ENCODE data around the gene RTP5.
"Not testable (repeated sequence)": the region's sequence is repeated elsewhere in the genome, so short reads cannot be mapped to it uniquely, and the experiment has no call there.

RTP5 gene

DNA sequence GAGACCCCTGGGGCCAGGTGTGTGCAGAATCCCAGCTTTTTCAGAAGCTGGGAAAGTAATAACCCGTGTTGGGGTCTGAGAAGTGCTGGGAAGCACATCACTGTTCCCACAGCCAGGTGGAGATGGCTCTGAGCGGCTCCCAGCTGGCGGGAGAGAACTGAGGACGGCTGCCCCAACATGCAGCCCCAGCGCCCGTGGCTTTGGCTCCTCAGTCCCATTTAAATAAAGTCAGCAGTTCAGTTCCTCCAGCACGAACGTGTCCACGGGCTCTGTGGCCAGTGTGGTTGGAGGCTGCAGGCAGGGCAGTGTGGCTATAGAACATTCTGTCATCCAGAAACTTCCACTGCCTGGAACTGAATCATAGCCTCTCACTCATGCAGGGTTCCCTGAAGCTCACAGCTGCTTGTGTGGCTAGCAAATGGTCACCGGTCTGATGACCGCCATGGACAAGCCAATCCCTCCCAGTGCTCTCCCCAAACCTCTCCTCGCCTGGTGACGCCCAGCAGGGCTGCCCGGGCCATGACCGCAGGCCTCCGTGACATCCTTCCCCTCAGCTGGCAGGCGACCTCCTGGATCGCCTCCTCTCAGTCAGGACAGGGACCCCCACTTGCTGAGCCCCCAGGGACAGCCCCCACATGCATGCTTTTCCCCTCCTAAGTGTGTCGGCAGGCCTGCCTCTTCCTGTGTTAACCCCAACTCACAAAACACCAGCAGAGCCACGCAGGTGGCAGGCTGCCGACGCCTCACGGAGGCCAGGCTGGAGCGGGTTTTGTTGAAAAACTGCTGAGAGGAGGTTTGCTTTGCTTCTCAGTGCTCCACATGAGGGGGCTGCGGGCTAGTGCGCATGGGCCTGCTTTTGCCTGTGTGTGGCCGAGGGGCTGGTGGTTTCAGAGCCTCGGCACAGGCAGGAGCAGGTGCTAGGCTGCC is 1.3 kb downstream of the RTP5 start:
- DNase-seq (ENCODE audit: low spot score): no peak

DNA sequence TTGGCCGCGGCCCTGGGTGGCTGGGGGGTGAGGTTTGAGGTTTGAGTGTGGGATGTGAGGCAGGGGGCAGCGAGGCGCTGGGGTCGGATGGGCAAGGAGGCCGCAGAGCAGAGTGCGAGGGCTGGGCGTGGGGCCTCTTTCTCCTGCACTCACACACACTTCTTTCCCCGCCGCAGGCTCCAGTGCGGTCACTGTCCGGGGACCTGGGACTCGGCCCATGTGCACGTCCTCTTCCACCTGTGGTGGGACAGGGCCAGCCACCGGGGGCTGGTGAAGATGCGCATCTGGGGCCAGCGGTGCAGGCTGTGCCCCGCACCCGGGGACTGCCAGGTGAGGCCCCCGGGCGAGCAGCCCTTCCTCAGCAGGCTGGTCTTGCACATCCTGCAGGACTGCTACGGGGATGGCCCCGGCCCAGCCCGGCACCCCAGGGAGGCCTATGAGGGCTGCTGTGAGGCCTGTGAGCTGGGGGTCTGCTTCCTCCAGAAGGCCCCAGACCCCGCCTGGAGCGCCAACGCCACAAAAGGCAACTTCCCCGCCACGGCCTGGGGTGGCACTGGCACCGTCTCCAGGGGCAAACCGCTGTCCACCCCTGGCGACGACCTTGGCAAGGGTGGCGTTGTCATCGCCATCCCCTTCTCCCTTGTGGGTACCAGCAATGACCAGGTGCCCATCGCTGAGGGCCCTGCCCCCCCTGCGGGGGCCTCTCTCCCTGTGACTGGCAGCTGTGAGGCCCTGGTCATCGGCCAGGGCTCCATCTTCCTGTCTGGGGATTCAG is 2.2 kb downstream of the RTP5 start:
- DNase-seq (ENCODE audit: low spot score): no peak

DNA sequence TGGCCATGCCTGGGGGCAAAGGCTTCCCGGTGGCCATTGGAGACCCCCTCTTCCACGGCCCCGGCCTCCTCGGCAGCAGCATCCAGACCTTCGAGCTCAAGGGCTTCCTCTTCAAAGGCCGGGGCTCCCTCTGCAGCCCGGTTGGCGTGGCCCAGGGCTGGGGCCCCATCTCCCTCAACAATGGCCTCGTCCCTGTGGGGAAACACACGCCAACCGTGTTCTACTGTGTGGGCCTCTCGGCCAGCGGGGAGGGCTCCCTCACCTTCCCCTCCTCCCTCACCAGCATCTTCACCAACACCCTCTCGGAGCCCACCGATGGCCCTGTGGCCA is 2.7 kb downstream of the RTP5 start:
- DNase-seq (ENCODE audit: low spot score): no peak

DNA sequence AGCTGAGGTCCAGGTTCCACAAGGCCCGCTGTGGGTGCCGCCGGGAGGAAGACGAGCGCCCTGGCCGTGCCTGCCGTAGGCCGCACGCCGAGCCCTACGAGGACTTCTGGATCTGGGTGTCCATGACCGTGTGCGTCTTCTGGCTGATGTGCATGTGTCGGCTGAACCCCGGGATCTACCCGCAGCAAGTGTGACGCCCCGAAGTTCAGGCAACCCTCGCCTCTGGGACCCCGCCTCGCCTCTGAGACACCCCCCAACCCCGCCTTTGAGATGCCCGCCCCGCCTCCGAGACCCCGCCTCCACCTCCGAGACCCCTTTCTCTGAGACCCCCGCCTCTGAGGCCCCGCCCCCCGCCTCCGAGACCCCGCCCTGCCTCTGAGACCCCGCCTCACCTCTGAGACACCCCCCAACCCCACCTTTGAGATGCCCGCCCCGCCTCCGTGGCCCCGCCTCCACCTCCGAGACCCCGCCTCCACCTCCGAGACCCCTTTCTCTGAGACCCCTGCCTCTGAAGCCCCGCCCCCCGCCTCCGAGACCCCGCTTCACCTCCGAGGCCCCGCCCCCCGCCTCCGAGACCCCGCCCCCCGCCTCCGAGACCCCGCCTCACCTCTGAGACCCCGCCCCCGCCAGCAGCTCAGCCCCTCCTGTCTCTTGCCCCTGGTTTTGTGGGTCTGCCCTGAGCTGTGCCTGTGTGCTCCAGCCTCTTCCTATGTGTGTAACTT is 3.7 kb downstream of the RTP5 start:
- no peak for DNase-seq (ENCODE audit: low spot score)

GRCh38 chr2:241873803-241874110 is 4.2 kb downstream of the RTP5 start:
- DNase-seq (ENCODE audit: low spot score): no peak

GRCh38 chr2:241874277-241874925 is 4.9 kb downstream of the RTP5 start:
- no peak for DNase-seq (ENCODE audit: low spot score)

DNA sequence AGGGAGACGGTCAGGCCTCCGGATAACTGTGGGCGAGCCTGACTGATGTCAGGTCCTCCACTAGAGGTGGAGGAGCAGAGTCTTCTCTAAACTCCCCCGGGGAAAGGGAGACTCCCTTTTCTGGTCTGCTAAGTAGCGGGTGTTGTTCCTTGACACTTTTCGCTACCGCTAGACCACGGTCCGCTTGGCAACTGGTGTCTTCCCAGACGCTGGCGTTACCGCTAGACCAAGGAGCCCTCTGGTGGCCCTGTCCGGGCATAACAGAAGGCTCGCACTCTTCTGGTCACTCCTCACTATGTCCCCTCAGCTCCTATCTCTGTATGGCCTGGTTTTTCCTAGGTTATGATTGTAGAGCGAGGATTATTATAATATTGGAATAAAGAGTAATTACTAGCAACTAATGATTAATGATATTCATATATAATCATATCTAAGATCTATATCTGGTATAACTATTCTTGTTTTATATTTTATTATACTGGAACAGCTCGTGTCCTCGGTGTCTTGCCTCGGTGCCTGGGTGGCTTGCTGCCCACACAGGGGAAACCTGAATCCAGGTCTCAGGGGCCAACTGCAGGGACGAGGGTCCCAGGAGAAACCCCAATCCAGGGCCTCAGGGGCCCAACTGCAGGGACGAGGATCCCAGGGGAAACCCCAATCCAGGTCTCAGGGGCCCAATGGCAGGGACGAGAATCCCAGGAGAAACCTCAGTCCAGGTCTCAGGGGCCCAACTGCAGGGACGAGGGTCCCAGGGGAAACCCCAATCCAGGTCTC is 6.4 kb downstream of the RTP5 start:
- not testable (repeated sequence) for DNase-seq (ENCODE audit: low spot score)

DNA sequence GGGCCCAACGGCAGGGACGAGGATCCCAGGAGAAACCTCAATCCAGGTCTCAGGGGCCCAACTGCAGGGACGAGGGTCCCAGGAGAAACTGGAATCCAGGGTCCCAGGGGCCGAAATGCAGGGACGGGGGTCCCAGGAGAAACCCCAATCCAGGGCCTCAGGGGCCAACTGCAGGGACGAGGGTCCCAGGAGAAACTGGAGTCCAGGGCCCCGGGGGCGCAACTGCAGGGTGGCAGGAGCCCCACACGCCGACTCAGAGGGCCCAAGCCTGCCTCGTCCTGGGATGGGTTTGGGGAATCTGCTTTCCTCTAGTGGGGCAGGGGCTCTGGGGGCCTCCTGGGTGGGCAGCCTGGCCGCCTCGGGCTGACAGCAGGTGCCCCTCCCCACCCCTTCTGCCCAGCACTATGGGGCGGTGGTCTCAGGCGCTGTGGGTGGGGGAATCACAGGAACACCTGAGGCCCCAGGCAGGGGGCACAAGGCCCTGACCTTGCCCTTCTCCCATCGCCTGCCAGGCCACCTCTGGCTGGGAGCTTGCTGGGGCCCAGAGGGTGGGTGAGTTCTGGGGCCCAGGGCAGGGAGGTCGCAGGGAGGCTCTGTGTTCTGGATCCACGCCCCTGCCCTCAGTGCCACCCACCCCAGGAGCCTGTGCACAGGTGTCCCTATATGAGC is 7.1 kb downstream of the RTP5 start:
- no peak for DNase-seq (ENCODE audit: low spot score)

DNA sequence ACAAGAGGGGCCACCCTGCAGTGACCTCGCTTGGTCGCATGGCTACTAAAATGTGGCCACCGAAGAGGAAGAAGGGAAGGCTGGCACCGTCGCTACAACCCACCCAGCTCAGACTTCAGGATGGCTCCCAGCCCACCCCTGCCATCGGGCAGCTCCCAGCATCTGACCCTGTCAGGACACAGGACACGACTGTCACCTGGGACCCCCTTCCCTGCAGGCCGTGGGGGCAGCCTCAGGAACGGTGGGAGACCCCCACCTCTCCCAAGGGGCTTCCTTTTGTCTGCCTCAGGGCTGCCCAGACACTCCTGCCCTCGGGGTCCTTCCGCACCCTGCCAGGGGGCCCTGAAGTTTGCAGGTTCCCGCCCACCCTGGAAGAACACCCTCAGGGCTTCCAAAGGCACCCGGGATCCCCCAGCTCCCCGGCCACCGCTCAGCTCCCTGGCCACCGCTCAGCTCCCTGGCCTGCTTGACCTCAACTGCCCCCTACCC is 7.7 kb downstream of the RTP5 start:
- no peak for DNase-seq (ENCODE audit: low spot score)

GRCh38 chr2:241877989-241878970 is 8.8 kb downstream of the RTP5 start:
- DNase-seq (ENCODE audit: low spot score): peak; percentile 59

DNA sequence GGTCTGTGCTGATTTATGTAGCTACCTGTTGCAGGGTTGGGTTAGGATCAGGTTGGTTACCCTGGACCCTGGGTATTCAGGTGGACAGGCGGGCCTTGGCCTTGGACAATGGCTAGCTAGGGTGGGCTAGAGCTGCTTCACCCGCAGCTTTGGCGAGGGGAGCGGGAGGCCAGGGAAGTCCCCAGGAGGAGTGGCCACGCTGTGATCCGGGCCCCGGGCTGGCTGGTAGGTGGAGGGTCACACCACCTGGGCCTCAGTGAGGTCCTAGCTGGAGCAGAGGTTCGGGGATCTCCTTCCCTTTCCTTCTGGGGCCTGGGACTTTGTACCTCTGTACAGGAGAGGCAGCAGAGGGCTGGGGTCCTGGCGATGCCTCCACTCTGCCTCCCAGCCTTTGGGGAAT is 9.8 kb downstream of the RTP5 start:
- no peak for DNase-seq (ENCODE audit: low spot score)

- no peak for DNase-seq (ENCODE audit: low spot score)
Measured at GRCh38 chr2:241880311-241881073, 11.0 kb downstream of the RTP5 start.

DNA sequence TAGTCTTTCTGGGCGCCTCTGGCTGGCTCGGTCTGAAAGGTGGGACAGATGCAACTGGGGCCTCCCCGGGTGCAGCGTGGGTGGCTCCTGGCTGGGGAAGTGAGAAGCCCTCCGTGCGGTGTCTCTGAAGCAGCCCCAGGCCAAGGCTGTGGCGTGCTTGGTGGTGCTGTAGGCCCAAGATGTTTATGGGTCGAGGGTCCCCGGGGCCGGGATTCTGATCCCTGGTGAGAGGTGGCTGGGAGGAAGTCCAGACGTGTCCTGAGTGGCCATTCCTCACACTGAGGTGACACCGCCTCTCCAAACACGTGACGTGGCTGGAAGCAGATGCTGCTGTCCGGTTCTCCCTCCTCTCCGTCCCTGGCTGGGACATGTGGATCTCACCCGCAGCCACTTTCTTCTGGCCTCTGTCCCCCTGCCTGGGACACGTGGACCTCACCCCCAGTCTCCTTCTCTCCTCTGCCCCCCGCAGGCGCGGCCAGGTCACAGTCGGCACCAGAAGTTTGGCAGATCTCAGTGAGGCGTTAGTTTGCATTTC is 12.6 kb downstream of the RTP5 start:
- no peak for DNase-seq (ENCODE audit: low spot score)

DNA sequence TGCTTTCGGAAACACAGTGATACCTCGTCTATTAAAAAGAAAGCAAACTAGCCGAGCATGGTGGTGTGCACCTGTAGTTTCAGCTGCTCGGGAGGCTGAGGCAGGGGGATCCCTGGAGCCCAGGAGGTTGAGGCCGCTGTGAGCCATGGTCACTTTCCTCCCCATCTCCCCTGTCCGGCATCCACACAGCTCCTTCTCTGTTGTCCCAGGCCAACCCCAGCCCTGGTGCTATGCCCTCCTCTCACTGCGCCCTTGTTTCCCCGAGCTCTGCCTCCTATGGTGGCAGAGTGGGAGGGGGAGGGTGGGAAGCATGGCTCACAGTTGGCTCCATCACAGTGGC is 15.4 kb downstream of the RTP5 start:
- no peak for DNase-seq (ENCODE audit: low spot score)

DNA sequence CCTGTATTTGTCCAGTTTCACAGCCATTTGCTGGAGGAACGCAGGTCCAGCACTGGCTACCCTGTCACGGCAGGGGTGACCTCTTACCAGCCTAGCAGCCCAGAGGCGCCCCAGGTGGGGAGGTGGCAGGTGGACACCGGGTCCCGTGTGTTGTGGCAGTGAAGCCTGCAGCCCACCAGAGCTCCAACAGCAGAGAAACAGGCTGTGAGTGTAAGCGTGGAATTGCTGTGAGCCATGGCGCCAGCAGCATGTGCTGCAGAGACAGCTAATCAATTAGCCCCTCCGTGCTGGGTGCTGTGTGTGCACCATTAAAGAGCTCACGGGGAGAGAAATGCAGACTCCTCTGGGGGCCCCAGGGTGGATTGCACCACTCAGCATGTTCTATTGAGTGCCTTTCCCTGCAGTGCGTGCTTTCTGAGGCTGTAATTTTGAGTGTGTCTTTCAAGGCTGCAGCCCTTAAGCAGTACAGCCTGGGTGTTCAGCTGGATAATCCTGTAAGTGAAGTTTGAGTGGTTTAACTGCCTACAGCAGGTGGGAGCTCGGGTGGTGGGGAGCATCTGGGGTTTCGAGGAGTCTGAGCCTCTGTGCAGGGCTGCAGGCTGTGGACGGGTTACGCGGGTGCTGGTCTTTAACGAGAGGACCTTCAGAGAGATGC is 15.9 kb downstream of the RTP5 start:
- DNase-seq (ENCODE audit: low spot score): no peak

GRCh38 chr2:241885946-241886643 is 16.6 kb downstream of the RTP5 start:
- DNase-seq (ENCODE audit: low spot score): no peak

DNA sequence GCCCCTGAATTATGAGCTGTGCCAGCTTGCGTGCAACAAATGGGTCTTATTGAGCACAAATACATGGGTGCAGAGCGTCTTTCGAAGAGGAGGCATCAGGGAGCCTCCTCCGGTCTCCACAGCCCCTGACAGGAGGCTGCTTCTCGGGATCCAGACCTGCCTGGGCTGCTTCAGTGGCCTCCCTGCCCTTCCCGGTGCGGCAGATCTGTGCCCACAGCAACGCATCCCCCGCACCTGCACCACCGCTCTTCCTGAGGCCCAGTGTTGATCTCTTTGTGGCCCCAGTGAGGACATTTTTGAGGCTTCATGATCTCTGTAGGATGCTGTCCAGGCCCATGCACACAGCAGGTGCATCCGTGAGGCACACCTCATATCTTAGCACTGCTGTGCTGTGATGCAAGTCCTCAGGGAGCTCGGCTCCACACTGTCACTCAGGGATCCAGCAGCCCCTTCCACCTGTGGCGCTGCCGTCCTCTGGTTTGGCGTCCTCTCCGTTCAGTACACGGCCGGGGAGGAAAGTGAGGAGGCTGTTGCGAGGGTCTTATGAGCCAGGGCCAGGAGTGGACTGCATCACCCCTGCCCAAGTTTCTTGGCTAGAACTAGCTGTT is 17.4 kb downstream of the RTP5 start:
- DNase-seq (ENCODE audit: low spot score): no peak
